Memory B cell (primary cell): ENCODE results near the gene FAM236B.
"Not testable (repeated sequence)": the region's sequence is repeated elsewhere in the genome, so short reads cannot be mapped to it uniquely, and the experiment has no call there.

Experiments
- ATAC-seq: fragments of 150-1000 bp; cut with Tn5 transposase; 2 replicates; pipeline ENCODE4 v1.10.0; 2021; ENCODE audit warnings: low read depth, mild to moderate bottlenecking, moderate library complexity
- DNase-seq, 2 donors: peaks; one replicate each; pipeline ENCODE4 v3.0.0; 2022; ENCODE audit warnings: low spot score in 2 of 2
- H3K27ac Mint-ChIP-seq: one replicate; pipeline ENCODE4 v1.8.0; 2022; ENCODE audit warnings: mild to moderate bottlenecking, moderate library complexity, mixed read lengths
- H3K27me3 Mint-ChIP-seq: one replicate; pipeline ENCODE4 v1.8.0; 2022; ENCODE audit warnings: mixed read lengths
- H3K36me3 Mint-ChIP-seq: one replicate; pipeline ENCODE4 v1.8.0; 2022; ENCODE audit warnings: mild to moderate bottlenecking, mixed read lengths
- H3K4me1 Mint-ChIP-seq: one replicate; pipeline ENCODE4 v1.8.0; 2022; ENCODE audit warnings: mixed read lengths
- H3K4me3 Mint-ChIP-seq: one replicate; pipeline ENCODE4 v1.8.0; 2022; ENCODE audit warnings: mild to moderate bottlenecking, moderate library complexity, mixed read lengths
- H3K9me3 Mint-ChIP-seq: one replicate; pipeline ENCODE4 v1.8.0; 2022; ENCODE audit warnings: mixed read lengths

FAM236B gene

DNA sequence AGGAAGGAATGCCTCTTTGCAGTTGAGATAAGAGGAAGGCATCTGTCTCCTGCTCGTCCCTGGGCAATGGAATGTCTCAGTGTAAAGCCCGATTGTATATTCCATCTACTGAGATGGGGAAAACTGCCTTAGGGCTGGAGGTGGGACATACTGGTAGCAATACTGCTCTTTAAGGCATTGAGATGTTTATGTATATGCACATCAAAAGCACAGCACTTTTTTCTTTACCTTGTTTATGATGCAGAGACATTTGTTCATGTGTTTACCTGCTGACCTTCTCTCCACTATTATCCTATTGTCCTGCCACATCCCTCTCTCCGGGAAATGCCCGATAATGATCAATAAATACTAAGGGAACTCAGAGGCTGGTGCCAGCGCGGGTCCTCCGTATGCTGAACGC is 48.8 kb downstream of the FAM236B start:
- H3K27ac Mint-ChIP-seq, ATAC-seq, H3K4me1 Mint-ChIP-seq, H3K9me3 Mint-ChIP-seq, H3K36me3 Mint-ChIP-seq, DNase-seq, H3K4me3 Mint-ChIP-seq: not testable (repeated sequence)
- peaks cover 14% of the 10 kb centered on the region for H3K27me3 Mint-ChIP-seq
